ENCODE measurements around the gene RSL1D1.

GRCh38 chr16:11893571-11893970, 42.2 kb upstream of the RSL1D1 start:
- no peak for TF ChIP-seq POLR2AphosphoS5 (IDR thresholded peaks at IDR 0.05; ENCODE audit: low read depth, low read length)
- no peak for TF ChIP-seq TAF1 (IDR thresholded peaks at IDR 0.05; ENCODE audit: low read depth, low read length)
- no peak for TF ChIP-seq POLR2A (IDR thresholded peaks at IDR 0.05; ENCODE audit: low read depth, low read length)
- TF ChIP-seq PAX5 (IDR thresholded peaks at IDR 0.05; ENCODE audit: insufficient read depth, low read length, severe bottlenecking), result no peak
